ENCODE results near the gene ENTREP1.
A peak's percentile ranks its signal among the peaks of the same experiment; 100 is the strongest.
"Not testable (repeated sequence)": the region's sequence is repeated elsewhere in the genome, so short reads cannot be mapped to it uniquely, and the experiment has no call there.

ENTREP1 gene

GRCh38 chr9:69411931-69412740 is 87.1 kb downstream of the ENTREP1 start:
- DNase-seq = no peak

DNA sequence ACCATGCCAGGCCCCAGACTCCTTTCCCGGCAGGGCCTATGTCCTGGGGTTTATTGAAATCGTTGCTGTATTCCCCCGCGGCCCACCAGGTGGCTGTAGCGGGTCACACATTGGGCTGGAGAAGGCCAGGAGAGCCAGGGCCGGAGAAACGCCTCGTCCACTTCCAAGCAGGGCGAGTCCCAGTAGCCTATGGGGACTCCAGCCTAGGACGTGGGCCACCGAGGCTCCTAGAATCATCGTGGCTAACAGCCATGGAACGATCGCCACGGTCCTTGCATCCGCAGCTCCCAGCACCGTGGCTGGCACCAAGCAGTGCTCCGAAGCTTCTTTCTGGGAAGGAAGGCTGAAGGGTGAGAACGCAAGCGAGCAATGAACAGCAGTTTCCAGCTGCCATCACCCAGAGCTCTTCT is 87.7 kb downstream of the ENTREP1 start:
- DNase-seq = peak; percentile 54

DNA sequence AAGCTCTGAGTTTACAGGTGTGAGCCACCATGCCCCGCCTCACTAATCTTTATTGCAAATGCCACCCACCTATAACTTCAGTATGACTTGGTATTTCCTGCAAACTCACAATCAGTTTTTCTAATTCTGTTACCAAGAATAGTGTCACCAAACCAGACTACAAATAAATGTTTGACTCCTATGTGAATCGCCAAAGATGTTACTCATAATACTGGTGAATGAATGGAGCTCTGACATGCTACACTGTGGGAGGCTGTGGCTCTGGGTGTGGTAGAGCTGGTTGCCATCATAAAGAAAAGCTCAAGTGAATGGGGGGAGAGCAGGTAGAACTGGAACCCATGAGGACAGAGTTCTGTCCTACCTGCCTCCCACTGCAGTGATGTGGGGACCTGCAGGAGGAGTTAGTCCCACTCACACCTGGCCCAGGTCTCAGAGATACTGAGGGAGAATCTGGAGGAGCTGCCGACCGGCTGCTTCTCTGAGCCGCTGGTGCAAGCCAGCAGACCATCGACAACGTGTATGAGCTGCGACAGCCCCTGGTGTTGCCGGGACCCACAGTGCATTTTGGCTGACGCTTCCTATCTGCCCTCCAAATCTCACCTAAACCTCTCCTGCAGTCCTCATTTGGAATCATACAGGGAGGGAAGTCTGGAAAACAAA is 95.7 kb downstream of the ENTREP1 start:
- DNase-seq = no peak

DNA sequence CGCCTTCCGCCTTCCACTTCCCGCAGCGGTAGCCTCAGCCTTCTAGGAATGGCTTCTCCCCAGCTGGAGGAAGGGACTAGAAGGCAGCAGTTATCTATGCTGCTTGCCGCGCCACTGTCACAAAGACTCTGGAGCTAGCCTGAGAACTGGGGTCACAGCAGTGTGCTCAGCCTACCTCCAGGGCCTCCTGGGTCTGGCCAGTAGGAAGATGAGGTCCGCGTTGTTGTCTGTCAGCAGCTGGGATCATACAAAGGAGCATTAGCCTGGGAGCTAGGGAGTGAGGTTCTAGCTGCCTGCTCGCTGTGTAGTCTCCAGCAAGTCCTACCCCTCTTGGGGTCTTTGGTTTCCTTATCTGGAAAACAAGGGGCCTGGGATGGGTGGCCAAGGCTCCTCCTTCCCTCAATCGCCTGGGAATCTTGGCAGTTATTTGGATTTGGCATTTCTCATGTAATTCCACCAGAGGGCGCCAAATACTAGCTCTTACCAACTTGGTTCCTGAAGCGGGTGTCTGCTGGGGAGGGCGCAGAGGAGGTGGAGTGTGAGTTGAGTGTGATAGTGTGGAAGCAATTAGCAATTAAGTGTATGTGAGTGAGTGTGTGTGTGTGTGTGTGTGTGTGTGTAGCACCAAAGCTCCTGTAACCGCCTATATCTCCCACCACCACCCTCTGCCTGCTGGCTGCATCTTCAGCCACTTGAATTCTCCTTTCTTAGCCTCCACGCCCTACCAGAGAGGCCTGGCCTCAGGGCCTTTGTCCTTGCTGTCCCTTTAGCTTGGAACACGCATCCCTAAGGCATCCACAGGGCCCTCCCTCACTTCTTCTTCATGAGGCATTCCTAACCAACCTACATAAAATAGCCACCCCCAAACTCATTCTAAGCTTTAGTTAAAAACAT is 97.1 kb downstream of the ENTREP1 start:
- DNase-seq = peak; percentile 64

- no peak for DNase-seq
Measured at GRCh38 chr9:69425136-69425801, 100.3 kb downstream of the ENTREP1 start.

- DNase-seq = no peak
Measured at GRCh38 chr9:69427286-69427685, 102.3 kb downstream of the ENTREP1 start.

- no peak for DNase-seq
Measured at GRCh38 chr9:69428017-69428785, 103.2 kb downstream of the ENTREP1 start.

DNA sequence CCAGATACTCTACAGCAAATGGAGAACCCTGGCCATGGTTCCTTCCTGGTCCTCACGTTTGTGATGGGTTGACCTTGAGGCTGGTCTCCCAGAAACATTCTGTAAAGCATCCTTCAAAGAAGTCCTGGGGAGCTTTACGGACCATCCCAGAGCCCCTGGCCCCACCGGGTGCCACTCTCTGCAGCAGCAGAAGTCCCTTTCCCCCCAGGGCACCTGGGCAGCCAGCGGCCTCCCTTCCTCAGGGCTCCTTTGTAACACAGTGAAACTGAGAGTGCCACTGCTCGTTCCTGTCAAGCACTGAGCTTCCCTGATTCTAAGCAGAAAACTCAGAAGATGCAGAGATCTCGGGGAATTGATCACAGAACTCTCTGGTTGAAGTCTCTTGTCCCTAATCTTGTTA is 104.3 kb downstream of the ENTREP1 start:
- DNase-seq = no peak

GRCh38 chr9:69430206-69430605 is 105.2 kb downstream of the ENTREP1 start:
- no peak for DNase-seq

DNA sequence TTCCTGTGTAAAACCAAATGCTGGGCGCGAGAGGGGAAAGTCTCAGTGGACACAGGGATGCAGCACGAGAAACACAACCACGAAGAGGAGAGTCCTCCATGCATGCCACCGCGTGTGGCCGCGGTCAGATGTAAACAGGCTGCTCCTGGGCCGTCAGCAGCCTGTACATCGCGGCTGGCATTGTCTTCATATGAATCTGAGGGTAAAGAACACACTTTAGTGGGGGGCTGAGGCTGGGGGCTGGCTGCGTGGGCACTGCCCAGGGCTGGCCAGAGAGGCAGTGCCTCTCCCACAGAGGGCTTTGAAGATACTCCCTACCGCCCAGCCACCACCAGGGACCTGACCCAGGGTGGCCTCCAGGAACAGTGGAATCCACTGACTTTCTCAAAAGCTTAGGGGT is 106.2 kb downstream of the ENTREP1 start:
- DNase-seq = no peak

DNA sequence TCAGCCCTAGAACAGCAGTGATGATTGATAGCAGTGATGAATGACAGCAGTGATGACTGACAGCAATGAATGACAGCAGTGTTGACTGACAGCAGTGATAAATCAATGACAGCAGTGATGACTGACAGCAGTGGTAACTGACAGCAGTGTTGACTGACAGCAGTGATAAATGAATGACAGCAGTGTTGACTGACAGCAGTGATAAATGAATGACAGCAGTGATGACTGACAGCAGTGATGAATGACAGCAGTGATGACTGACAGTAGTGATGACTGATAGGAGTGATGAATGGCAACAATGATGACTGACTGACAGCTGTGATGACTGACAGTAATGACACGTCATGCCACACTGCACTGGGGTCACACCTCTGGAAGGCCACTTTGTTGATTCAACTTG is 106.8 kb downstream of the ENTREP1 start:
- DNase-seq = no peak

- DNase-seq = no peak
Measured at GRCh38 chr9:69432623-69433022, 107.6 kb downstream of the ENTREP1 start.

GRCh38 chr9:69433392-69433791 is 108.4 kb downstream of the ENTREP1 start:
- peak; percentile 52 for DNase-seq

- no peak for DNase-seq
Measured at GRCh38 chr9:69433968-69434367, 109.0 kb downstream of the ENTREP1 start.

DNA sequence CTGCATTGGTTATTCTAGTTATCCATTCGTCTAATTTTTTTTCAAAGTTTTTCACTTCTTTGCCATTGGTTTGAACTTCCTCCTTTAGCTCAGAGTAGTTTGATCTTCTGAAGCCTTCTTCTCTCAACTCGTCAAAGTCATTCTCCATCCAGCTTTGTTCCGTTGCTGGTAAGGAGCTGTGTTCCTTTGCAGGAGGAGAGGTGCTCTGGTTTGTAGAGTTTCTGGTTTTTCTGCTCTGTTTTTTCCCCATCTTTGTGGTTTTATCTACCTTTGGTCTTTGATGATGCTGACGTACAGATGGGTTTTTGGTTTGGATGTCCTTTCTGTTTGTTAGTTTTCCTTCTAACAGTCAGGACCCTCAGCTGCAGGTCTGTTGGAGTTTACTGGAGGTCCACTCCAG is 114.6 kb downstream of the ENTREP1 start:
- DNase-seq = not testable (repeated sequence)

- not testable (repeated sequence) for DNase-seq
Measured at GRCh38 chr9:69440254-69440955, 115.4 kb downstream of the ENTREP1 start.

Data from fibroblast of skin of abdomen (primary cell).